ENCODE measurements around the gene STOML1. TPM values are rescaled to one million over a fixed set of nuclear protein-coding genes. Genes with fewer than 3 reads are reported as not detected.

The STOML1 gene
- total and polyA plus RNA-seq, 2 experiments from 2014 or later = 2.3 to 2.4 TPM

DNA sequence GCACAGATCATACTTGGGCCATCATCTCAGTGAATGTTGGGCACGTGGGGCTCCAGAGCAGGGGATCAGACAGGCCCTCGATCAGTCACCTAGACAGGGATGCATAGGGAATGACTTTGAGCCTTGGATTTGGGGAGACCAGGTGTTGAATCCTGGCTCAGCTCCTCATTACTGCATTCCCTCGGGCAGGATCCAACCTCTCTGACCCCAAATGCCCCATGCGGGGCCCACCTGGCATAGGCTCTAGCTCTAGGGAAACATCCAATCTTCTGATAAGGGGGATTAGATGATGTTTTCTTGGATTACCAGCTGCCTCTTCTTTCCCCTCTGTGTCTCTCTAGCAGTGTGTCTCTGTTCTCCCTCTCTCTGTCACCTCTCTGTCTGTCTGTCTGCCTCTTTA is 43.1 kb downstream of the STOML1 start:
- H3K27me3 Mint-ChIP-seq (ENCODE audit: insufficient read depth, low read depth, poor library complexity) = peaks cover 21% of the 10 kb centered on the region
- H3K36me3 Mint-ChIP-seq (ENCODE audit: low read depth) = no peaks in the 10 kb centered on the region; the same call in 2 of the 3 replicates
- Histone ChIP-seq H2AFZ (no peak overlapping the region), H3K4me1 (ENCODE audit: insufficient read depth) (peaks cover 4% of the 10 kb centered on the region; the same call in 1 of the 2 replicates), H3K4me3 (no peak overlapping the region), H4K20me1 (replicated peaks; ENCODE audit: insufficient read depth) (no peaks in the 10 kb centered on the region), H3K79me2 (replicated peaks; ENCODE audit: insufficient read depth) (no peaks in the 10 kb centered on the region), H3F3A (replicated peaks; ENCODE audit: low read depth) (no peaks in the 10 kb centered on the region), H3K36me3 (ENCODE audit: insufficient read depth) (no peaks in the 10 kb centered on the region), H3K4me2 (no peak overlapping the region), H3K9me2 (ENCODE audit: insufficient read depth) (no peaks in the 10 kb centered on the region), H3K27me3 (ENCODE audit: insufficient read depth) (no peaks in the 10 kb centered on the region), H3K27ac (ENCODE audit: low read depth) (no peak overlapping the region)
- H3K4me1 Mint-ChIP-seq = peaks cover 19% of the 10 kb centered on the region
- DNase-seq (ENCODE audit: low spot score) (no peak), ATAC-seq (no peak)
- H3K27ac Mint-ChIP-seq = no peak overlapping the region
- no peak for TF ChIP-seq POLR2AphosphoS5 (IDR thresholded peaks at IDR 0.05; ENCODE audit: low read depth)
- H3K4me3 Mint-ChIP-seq = no peak overlapping the region
- no peaks in the 10 kb centered on the region for H3K9me3 Mint-ChIP-seq

DNA sequence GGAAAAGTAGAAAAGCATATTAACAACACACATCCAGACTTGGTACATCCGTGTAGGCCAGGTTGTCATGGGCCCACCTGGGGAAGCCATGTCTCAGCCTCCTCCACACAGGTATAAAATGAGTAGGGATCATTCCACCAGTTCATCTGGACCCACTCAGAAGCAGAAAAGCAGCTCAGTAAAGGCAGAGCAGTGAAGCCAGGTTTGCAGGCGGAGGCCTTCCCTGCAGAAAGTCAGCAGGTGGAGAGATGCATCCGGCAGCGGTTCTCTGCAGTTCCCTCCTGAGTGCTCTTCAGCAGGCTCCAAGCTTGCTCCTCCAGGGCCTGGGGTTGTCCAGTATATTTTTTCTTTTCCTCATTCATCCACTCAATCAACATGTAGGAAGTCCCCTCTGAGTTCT is 43.7 kb downstream of the STOML1 start:
- no peaks in the 10 kb centered on the region for H4K20me1 ChIP-seq (replicated peaks; ENCODE audit: insufficient read depth)
- Mint-ChIP-seq H3K4me1 (peaks cover 13% of the 10 kb centered on the region), H3K27ac (no peak overlapping the region), H3K9me3 (no peaks in the 10 kb centered on the region), H3K36me3 (ENCODE audit: low read depth) (no peaks in the 10 kb centered on the region; the same call in 2 of the 3 replicates), H3K27me3 (ENCODE audit: insufficient read depth, low read depth, poor library complexity) (peaks cover 17% of the 10 kb centered on the region), H3K4me3 (no peak overlapping the region)
- ATAC-seq (no peak), DNase-seq (ENCODE audit: low spot score) (no peak)
- H3K27ac ChIP-seq (ENCODE audit: low read depth) = no peak overlapping the region
- H3F3A ChIP-seq (replicated peaks; ENCODE audit: low read depth) = no peaks in the 10 kb centered on the region
- peaks cover 4% of the 10 kb centered on the region; the same call in 1 of the 2 replicates for H3K4me1 ChIP-seq (ENCODE audit: insufficient read depth)
- no peaks in the 10 kb centered on the region for H3K79me2 ChIP-seq (replicated peaks; ENCODE audit: insufficient read depth)
- H3K9me2 ChIP-seq (ENCODE audit: insufficient read depth) = no peaks in the 10 kb centered on the region
- H2AFZ ChIP-seq = no peak overlapping the region
- no peak overlapping the region for H3K4me2 ChIP-seq
- no peaks in the 10 kb centered on the region for H3K36me3 ChIP-seq (ENCODE audit: insufficient read depth)
- no peak overlapping the region for H3K4me3 ChIP-seq
- H3K27me3 ChIP-seq (ENCODE audit: insufficient read depth) = no peaks in the 10 kb centered on the region
- TF ChIP-seq NANOG (IDR thresholded peaks at IDR 0.05; ENCODE audit: borderline replicate concordance) (no peak), CREB1 (CRISPR knock-in tag; IDR thresholded peaks at IDR 0.05; ENCODE audit: low read depth) (no peak), JUNB (IDR thresholded peaks at IDR 0.05; ENCODE audit: unreplicated experiment) (no peak), EZH2phosphoT487 (IDR thresholded peaks at IDR 0.05; ENCODE audit: unreplicated experiment) (no peak), STAT1 (IDR thresholded peaks at IDR 0.05; ENCODE audit: unreplicated experiment) (no peak), ZNF114 (CRISPR knock-in tag; IDR thresholded peaks at IDR 0.05) (no peak), ZNF331 (CRISPR knock-in tag; IDR thresholded peaks at IDR 0.05; ENCODE audit: low read depth) (no peak)
- TF ChIP-seq, protein P1, sequence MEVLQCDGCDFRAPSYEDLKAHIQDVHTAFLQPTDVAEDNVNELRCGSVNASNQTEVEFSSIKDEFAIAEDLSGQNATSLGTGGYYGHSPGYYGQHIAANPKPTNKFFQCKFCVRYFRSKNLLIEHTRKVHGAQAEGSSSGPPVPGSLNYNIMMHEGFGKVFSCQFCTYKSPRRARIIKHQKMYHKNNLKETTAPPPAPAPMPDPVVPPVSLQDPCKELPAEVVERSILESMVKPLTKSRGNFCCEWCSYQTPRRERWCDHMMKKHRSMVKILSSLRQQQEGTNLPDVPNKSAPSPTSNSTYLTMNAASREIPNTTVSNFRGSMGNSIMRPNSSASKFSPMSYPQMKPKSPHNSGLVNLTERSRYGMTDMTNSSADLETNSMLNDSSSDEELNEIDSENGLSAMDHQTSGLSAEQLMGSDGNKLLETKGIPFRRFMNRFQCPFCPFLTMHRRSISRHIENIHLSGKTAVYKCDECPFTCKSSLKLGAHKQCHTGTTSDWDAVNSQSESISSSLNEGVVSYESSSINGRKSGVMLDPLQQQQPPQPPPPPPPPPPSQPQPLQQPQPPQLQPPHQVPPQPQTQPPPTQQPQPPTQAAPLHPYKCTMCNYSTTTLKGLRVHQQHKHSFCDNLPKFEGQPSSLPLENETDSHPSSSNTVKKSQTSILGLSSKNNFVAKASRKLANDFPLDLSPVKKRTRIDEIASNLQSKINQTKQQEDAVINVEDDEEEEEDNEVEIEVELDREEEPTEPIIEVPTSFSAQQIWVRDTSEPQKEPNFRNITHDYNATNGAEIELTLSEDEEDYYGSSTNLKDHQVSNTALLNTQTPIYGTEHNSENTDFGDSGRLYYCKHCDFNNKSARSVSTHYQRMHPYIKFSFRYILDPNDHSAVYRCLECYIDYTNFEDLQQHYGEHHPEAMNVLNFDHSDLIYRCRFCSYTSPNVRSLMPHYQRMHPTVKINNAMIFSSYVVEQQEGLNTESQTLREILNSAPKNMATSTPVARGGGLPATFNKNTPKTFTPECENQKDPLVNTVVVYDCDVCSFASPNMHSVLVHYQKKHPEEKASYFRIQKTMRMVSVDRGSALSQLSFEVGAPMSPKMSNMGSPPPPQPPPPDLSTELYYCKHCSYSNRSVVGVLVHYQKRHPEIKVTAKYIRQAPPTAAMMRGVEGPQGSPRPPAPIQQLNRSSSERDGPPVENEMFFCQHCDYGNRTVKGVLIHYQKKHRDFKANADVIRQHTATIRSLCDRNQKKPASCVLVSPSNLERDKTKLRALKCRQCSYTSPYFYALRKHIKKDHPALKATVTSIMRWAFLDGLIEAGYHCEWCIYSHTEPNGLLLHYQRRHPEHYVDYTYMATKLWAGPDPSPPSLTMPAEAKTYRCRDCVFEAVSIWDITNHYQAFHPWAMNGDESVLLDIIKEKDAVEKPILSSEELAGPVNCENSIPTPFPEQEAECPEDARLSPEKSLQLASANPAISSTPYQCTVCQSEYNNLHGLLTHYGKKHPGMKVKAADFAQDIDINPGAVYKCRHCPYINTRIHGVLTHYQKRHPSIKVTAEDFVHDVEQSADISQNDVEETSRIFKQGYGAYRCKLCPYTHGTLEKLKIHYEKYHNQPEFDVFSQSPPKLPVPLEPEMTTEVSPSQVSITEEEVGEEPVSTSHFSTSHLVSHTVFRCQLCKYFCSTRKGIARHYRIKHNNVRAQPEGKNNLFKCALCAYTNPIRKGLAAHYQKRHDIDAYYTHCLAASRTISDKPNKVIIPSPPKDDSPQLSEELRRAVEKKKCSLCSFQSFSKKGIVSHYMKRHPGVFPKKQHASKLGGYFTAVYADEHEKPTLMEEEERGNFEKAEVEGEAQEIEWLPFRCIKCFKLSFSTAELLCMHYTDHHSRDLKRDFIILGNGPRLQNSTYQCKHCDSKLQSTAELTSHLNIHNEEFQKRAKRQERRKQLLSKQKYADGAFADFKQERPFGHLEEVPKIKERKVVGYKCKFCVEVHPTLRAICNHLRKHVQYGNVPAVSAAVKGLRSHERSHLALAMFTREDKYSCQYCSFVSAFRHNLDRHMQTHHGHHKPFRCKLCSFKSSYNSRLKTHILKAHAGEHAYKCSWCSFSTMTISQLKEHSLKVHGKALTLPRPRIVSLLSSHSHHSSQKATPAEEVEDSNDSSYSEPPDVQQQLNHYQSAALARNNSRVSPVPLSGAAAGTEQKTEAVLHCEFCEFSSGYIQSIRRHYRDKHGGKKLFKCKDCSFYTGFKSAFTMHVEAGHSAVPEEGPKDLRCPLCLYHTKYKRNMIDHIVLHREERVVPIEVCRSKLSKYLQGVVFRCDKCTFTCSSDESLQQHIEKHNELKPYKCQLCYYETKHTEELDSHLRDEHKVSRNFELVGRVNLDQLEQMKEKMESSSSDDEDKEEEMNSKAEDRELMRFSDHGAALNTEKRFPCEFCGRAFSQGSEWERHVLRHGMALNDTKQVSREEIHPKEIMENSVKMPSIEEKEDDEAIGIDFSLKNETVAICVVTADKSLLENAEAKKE (CRISPR knock-in tag; IDR thresholded peaks at IDR 0.05) = no peak
- TF ChIP-seq, protein P2, sequence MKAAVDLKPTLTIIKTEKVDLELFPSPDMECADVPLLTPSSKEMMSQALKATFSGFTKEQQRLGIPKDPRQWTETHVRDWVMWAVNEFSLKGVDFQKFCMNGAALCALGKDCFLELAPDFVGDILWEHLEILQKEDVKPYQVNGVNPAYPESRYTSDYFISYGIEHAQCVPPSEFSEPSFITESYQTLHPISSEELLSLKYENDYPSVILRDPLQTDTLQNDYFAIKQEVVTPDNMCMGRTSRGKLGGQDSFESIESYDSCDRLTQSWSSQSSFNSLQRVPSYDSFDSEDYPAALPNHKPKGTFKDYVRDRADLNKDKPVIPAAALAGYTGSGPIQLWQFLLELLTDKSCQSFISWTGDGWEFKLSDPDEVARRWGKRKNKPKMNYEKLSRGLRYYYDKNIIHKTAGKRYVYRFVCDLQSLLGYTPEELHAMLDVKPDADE (IDR thresholded peaks at IDR 0.05) = no peak
- TF ChIP-seq, protein P3, sequence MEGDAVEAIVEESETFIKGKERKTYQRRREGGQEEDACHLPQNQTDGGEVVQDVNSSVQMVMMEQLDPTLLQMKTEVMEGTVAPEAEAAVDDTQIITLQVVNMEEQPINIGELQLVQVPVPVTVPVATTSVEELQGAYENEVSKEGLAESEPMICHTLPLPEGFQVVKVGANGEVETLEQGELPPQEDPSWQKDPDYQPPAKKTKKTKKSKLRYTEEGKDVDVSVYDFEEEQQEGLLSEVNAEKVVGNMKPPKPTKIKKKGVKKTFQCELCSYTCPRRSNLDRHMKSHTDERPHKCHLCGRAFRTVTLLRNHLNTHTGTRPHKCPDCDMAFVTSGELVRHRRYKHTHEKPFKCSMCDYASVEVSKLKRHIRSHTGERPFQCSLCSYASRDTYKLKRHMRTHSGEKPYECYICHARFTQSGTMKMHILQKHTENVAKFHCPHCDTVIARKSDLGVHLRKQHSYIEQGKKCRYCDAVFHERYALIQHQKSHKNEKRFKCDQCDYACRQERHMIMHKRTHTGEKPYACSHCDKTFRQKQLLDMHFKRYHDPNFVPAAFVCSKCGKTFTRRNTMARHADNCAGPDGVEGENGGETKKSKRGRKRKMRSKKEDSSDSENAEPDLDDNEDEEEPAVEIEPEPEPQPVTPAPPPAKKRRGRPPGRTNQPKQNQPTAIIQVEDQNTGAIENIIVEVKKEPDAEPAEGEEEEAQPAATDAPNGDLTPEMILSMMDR (conservative IDR thresholded peaks at IDR 0.05; ENCODE audit: low read depth in 2 of 2) = no peak
